Erythroblast (primary cell): ENCODE results near the gene MINDY3.

ENCODE experiments used
- GATA1 ChIP-seq: IDR thresholded peaks from 2 replicates; pipeline ENCODE4 v1.6.1; 2011; ENCODE audit warnings: low read depth, mild to moderate bottlenecking, control low read depth, low read length, moderate library complexity
- POLR2A ChIP-seq: IDR thresholded peaks from 2 replicates; pipeline ENCODE4 v1.6.1; 2011; ENCODE audit warnings: mild to moderate bottlenecking, low read length

GRCh38 chr10:15801641-15802040, 58.7 kb downstream of the MINDY3 start:
- no peak for TF ChIP-seq POLR2A
- TF ChIP-seq GATA1, result no peak
